ENCODE results near the gene EIF2AK3.

- TF ChIP-seq CTCF (conservative IDR thresholded peaks at IDR 0.05), result no peak
- no peak for TF ChIP-seq ZFX (IDR thresholded peaks at IDR 0.05)
Observed at GRCh38 chr2:88637464-88637863, 10.2 kb upstream of the EIF2AK3 start.
